Osteocyte (in vitro differentiated cells): ENCODE measurements around the gene PRKG1. TPM values are rescaled to one million over a fixed set of nuclear protein-coding genes. Genes with fewer than 3 reads are reported as not detected.

Source experiments
- DNase-seq: peaks from one replicate; pipeline ENCODE4 v3.0.0; 2021; ENCODE audit warnings: mixed read lengths; ENCODE audit not compliant: unreplicated experiment; ENCODE audit errors: extremely low spot score
- H3K27ac Mint-ChIP-seq: one replicate; pipeline ENCODE4 v1.8.0; 2021; ENCODE audit warnings: mild to moderate bottlenecking, mixed read lengths; ENCODE audit not compliant: unreplicated experiment
- H3K27me3 Mint-ChIP-seq: one replicate; pipeline ENCODE4 v1.8.0; 2021; ENCODE audit warnings: mixed read lengths; ENCODE audit not compliant: unreplicated experiment
- H3K36me3 Mint-ChIP-seq: one replicate; pipeline ENCODE4 v1.8.0; 2021; ENCODE audit warnings: mixed read lengths; ENCODE audit not compliant: unreplicated experiment
- H3K4me1 Mint-ChIP-seq: one replicate; pipeline ENCODE4 v1.8.0; 2021; ENCODE audit warnings: mixed read lengths; ENCODE audit not compliant: unreplicated experiment
- H3K4me3 Mint-ChIP-seq: one replicate; pipeline ENCODE4 v1.8.0; 2021; ENCODE audit warnings: mild to moderate bottlenecking, moderate library complexity, mixed read lengths; ENCODE audit not compliant: unreplicated experiment
- H3K9me3 Mint-ChIP-seq: one replicate; pipeline ENCODE4 v1.8.0; 2021; ENCODE audit warnings: mixed read lengths; ENCODE audit not compliant: unreplicated experiment
- CTCF ChIP-seq: fragments of 200-600 bp; sonication (generic); IDR thresholded peaks from 2 replicates; pipeline ENCODE4 v1.5.0; 2021; ENCODE audit warnings: antibody characterized with exemption, mild to moderate bottlenecking, moderate library complexity
- total RNA-seq: library from RNA; stranded (reverse); gene quantifications from 2 replicates; pipeline ENCODE4 v1.2.1, GENCODE V29; 2021

Gene PRKG1
- total RNA-seq, 1 donor from 2014 or later: 10.8 TPM

DNA sequence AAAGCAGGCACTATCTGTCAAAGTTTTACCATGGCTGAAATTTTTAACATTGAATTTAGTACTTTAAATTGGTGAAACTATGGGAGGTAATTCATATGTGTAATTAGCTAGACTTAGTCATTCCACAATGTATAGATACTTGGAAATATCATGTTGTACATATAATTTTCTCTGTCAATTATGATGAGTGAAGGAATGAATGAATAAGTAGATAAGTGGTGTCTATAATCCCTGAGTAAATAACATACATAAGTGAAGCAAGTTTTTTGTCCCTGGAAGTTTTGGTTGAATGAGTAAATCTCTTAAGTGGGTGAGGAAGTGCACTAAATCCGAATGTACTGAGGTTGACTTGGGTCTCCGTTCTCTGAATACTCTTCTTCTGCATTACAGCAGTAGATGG lies 424.1 kb downstream of the PRKG1 start:
- Mint-ChIP-seq H3K4me3 (no peak overlapping the region), H3K36me3 (no peaks in the 10 kb centered on the region), H3K27ac (no peak overlapping the region)

GRCh38 chr10:51501396-51501795 lies 427.1 kb downstream of the PRKG1 start:
- TF ChIP-seq CTCF: no peak
- no peak for DNase-seq
- no peak overlapping the region for H3K4me3 Mint-ChIP-seq
- H3K27me3 Mint-ChIP-seq: no peaks in the 10 kb centered on the region
- no peaks in the 10 kb centered on the region for H3K4me1 Mint-ChIP-seq
- H3K9me3 Mint-ChIP-seq: no peaks in the 10 kb centered on the region
- no peak overlapping the region for H3K27ac Mint-ChIP-seq
- H3K36me3 Mint-ChIP-seq: no peaks in the 10 kb centered on the region

More for the DNA sequence above, 424.1 kb downstream of the PRKG1 start:
- DNase-seq: no peak
- TF ChIP-seq CTCF: no peak
- Mint-ChIP-seq H3K9me3 (no peaks in the 10 kb centered on the region), H3K27me3 (no peaks in the 10 kb centered on the region), H3K4me1 (no peaks in the 10 kb centered on the region)

GRCh38 chr10:51502124-51502523 lies 427.8 kb downstream of the PRKG1 start:
- DNase-seq: no peak
- H3K36me3 Mint-ChIP-seq: no peaks in the 10 kb centered on the region
- H3K27ac Mint-ChIP-seq: no peak overlapping the region
- H3K4me3 Mint-ChIP-seq: no peak overlapping the region
- H3K4me1 Mint-ChIP-seq: no peaks in the 10 kb centered on the region
- H3K9me3 Mint-ChIP-seq: no peaks in the 10 kb centered on the region
- no peaks in the 10 kb centered on the region for H3K27me3 Mint-ChIP-seq
- TF ChIP-seq CTCF: no peak

DNA sequence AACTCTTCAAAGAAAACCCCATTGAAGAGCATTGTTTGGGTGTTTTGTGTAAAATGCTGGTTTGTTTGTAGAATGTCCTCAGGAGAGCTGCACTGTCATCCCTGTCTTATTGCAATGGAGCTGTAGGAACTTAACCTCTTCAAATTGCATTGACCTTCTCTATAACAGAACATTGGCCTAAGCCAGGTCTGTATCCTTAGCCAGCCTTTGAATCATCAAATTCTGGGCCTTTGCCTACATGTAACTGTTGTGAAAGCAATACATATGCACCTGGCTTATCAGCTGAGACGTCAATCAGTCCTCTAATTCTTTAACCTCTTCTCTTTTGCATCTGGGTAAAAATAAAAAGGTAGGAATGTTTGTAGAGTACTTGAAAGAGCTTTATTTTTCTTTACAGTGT lies 429.1 kb downstream of the PRKG1 start:
- H3K4me1 Mint-ChIP-seq: no peaks in the 10 kb centered on the region
- no peaks in the 10 kb centered on the region for H3K9me3 Mint-ChIP-seq
- H3K27me3 Mint-ChIP-seq: no peaks in the 10 kb centered on the region
- H3K4me3 Mint-ChIP-seq: no peak overlapping the region
- DNase-seq: no peak
- no peaks in the 10 kb centered on the region for H3K36me3 Mint-ChIP-seq
- H3K27ac Mint-ChIP-seq: no peak overlapping the region
- no peak for TF ChIP-seq CTCF

DNA sequence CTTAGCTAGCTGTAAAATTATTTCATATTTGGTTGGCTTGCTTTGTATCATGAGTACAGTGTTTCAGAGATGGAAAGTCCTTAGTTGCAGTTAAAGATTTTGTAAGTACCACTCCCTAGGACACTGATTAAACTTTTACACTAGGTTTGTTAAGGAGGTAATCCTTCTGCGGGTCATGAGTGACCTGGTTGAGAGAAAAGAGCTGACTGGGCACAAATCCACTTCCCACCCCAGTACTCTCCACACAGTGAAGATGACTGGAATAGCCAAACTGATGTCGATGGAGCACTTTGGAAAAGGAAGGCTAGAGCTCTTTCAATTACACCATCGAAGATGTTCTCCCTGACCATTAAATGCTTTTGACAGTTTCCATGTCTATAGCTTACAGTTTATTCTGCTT lies 433.2 kb downstream of the PRKG1 start:
- TF ChIP-seq CTCF: no peak
- no peaks in the 10 kb centered on the region for H3K4me1 Mint-ChIP-seq
- H3K27ac Mint-ChIP-seq: no peak overlapping the region
- DNase-seq: no peak
- H3K36me3 Mint-ChIP-seq: no peaks in the 10 kb centered on the region
- H3K9me3 Mint-ChIP-seq: no peaks in the 10 kb centered on the region
- H3K27me3 Mint-ChIP-seq: no peaks in the 10 kb centered on the region
- H3K4me3 Mint-ChIP-seq: no peak overlapping the region
